MM.1S (cell line): Measurements from ENCODE around the gene PXMP4.

Experiments used
- EZH2 ChIP-seq: fragments of 300-600 bp; sonication (generic); optimal IDR thresholded peaks from 2 replicates; pipeline ENCODE3; 2017; ENCODE audit warnings: low read depth, mild to moderate bottlenecking, antibody characterized with exemption, low read length, mixed read lengths
- EZH2phosphoT487 ChIP-seq: fragments of 300-600 bp; sonication (generic); IDR thresholded peaks from 2 replicates; pipeline ENCODE4 v1.6.1; 2018; ENCODE audit warnings: antibody characterized with exemption, low read length
- TF ChIP-seq, protein P1 (sequence below): fragments of 300-600 bp; sonication (generic); IDR thresholded peaks from 2 replicates; pipeline ENCODE4 v1.5.1; 2016; ENCODE audit warnings: antibody characterized with exemption, low read length, mixed read lengths

DNA sequence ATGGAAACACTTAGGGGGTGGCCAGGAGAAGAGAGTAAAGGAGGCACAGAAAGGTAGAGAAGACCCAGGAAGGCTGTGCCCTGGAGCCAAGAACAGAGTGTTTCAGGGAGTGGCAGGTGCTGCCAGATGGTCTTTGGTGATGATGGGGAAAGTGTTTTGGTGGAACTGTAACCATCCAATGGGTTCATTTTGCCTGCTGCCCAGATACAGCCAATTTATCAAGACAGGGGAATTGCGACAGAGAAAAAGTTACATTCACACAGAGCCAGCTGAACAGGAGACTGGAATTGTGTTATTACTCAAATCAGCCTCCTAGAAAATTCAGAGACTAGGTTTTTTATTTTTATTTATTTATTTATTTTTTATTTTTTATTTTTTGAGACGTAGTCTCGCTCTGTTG is 16.9 kb upstream of the PXMP4 start:
- TF ChIP-seq, protein P1, sequence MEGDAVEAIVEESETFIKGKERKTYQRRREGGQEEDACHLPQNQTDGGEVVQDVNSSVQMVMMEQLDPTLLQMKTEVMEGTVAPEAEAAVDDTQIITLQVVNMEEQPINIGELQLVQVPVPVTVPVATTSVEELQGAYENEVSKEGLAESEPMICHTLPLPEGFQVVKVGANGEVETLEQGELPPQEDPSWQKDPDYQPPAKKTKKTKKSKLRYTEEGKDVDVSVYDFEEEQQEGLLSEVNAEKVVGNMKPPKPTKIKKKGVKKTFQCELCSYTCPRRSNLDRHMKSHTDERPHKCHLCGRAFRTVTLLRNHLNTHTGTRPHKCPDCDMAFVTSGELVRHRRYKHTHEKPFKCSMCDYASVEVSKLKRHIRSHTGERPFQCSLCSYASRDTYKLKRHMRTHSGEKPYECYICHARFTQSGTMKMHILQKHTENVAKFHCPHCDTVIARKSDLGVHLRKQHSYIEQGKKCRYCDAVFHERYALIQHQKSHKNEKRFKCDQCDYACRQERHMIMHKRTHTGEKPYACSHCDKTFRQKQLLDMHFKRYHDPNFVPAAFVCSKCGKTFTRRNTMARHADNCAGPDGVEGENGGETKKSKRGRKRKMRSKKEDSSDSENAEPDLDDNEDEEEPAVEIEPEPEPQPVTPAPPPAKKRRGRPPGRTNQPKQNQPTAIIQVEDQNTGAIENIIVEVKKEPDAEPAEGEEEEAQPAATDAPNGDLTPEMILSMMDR, result no peak
- no peak for TF ChIP-seq EZH2
- no peak for TF ChIP-seq EZH2phosphoT487
